Fibroblast of the conjunctiva (primary cell): ENCODE results near the gene RHOT1.
"Not testable (repeated sequence)": the region's sequence is repeated elsewhere in the genome, so short reads cannot be mapped to it uniquely, and the experiment has no call there.

Source experiments
- DNase-seq: peaks from one replicate; pipeline ENCODE4 v3.0.0-alpha.2; 2010; ENCODE audit warnings: low read depth

The RHOT1 gene

DNA sequence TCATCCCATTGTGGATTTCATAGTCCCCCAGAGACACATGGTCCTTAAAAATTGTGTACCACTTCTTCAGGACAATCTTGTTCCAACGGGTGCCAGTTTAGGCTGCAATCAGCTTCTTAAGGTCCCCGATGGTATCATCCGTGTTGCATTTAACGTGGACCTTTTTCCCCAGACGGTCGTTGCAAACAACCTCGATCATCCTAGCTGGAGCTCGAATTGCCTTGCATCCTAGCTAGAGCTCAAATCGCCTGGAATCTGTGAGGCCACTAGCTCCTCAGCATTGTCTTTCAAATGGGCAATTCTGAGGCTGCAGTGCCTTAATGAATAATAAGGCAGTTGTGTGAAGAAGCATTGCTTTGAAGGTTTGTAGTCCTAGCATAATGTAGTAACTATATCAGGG lies 85.6 kb downstream of the RHOT1 start:
- DNase-seq, result no peak

DNA sequence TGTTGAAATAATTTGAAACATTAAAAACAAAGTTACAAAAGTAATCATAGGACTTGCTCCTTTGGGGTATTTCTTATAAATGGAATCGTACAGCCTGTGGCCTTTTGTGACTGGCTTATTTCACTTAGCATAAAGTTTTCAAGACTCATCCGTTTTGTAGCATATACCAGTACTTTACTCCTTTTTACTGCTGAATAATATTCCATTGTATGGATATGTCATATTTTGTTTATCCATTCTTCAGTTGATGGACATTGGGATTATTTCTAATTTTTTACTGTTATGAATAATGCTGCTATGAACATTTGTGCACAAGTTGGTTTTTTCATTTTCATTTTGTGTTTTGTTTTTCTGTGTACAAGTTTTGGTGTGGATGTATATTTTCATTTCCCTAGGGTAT lies 93.3 kb downstream of the RHOT1 start:
- DNase-seq, result no peak

DNA sequence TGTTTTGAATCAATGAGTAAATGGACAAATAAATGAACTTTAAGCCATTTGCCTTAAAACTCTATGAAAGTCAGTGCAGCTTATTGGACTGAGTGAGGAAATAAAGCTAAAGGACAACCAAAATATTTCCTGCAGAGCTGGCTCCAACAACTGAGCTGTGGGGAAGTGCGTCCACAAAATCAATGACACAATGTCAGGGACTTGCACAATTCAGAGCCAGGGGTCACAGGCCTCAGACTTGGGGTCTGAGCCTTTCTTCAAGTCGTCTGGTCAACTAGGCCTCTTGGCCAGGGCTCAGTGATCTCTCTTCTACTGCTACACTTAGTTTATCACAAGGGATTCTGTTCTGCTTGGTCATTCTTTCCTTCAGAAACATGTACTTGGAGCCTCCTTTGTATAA lies 97.2 kb downstream of the RHOT1 start:
- no peak for DNase-seq

DNA sequence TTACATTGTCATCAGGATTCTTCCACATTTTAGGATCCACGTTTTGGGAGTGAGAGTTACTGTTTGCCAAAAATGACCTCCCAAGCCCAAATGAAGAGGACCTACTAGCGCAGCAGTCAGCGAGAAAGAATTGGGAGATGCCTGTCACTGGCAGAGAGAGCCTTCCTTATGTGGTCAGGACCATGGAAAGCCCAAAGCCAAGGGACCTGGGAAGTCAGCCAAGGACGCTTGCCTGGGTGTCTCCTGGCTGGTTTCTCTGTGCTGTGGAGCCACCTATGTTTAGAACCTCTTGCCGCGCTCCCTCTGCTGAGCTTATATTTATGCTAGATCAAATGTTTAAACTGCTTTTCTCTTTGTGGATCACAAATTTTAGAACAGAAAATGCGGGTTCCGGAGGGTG lies 98.4 kb downstream of the RHOT1 start:
- no peak for DNase-seq

DNA sequence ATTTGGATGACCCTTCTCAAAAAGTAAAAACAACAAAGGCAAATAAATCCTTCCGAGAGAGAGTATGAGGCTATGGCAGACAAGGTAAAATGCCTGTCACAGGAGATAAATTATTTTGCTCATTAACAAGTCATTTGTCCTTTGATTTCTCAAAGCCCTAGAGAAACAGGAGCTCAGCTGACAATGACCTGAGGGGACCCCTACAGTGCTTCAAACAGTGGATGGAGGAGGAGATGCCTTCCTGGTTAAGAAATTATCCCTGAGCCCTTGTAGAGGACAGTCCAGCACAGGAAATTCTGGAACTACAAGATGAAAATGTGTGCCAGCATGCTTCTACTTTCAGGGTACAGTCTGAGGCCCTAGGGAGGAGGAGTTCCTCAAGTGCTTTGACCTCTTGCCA lies 99.3 kb downstream of the RHOT1 start:
- DNase-seq, result no peak

DNA sequence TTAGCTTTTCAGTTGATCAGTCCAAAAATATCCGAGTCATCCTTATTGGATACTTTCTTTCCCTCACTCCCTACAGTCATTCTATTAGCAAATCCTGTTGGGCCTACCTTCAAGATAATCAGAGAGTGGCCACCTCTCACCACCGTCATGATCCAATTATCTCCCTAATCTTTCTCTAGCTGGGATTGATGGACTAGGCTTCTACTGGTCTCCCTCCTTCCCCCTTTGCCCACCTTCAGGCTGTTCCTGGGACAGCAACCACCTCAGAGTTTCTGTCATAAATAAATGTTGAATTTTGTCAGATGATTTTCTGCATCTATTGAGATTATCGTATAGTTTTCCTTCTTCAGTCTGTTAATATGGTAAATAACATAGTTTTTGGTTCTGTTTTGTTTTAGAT lies 107.2 kb downstream of the RHOT1 start:
- DNase-seq, result no peak

DNA sequence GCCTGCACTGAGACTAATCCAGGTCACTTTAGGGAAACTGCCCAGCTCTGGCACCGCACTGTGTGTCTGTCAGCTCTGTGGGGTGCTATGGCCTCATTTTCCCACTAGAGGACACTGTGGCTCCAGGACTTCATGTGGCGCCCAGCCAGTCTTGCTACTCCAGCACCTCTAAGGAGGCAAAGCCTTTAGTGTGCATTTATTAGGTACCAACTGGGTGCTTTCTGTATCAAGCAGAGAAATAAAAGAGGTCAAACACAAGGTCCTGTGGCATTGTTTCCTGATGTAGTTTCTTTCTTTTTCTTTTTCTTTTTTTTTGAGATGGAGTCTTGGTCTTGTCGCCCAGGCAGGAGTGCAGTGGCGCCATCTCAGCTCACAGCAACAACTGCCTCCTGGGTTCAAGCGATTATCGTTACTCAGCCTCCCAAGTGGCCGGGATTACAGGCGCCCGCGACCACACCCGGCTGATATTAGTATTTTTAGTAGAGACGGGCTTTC lies 110.9 kb downstream of the RHOT1 start:
- DNase-seq, result peak; percentile 56

DNA sequence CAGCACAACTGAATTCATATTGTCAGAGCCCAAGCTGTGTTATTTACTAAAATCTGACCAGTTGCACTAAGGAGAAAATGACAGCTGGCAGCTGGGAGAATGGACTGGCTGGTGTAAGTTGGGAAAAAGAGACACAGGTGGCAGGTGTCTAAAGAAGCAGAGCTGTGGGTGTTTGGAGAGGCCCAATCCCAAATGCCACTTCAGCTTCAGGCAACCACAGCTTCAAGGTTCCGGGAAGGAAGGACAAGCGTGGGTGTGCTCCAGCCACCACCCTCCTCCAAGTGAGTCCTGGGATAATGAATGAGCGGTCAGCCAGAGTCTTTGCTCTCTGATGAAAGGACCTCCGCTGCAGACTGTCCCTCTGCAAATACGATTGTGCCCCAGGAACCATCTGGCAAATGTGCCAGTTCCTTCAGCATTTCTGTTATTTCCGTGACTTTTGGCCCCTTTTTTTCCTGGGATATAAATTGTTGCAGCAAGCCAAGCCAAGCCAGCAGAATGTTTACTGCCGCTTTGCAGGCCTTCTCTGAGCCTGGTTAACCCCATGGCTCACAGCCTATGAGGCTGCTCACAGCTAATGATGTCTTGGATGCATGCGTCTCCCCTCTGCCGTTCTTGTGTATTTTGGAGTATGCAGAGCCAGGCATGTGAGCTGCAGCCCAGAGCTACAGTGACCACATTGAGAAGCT lies 113.9 kb downstream of the RHOT1 start:
- DNase-seq, result no peak

DNA sequence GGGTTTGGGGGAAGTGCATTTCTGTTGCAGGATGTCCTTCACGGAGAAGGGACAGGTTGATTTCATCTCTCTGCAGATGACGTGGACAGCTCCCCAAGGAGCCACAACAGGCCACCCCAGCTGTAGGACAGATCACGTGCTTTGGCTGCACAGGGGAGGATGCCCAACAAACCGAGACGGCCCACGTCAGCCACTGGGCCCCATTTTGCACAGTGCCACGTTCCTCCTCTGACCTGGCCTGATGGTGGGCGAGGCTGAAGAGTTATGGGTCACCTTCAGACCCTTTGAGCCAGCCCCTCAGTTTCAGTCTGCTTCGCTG lies 114.4 kb downstream of the RHOT1 start:
- no peak for DNase-seq

DNA sequence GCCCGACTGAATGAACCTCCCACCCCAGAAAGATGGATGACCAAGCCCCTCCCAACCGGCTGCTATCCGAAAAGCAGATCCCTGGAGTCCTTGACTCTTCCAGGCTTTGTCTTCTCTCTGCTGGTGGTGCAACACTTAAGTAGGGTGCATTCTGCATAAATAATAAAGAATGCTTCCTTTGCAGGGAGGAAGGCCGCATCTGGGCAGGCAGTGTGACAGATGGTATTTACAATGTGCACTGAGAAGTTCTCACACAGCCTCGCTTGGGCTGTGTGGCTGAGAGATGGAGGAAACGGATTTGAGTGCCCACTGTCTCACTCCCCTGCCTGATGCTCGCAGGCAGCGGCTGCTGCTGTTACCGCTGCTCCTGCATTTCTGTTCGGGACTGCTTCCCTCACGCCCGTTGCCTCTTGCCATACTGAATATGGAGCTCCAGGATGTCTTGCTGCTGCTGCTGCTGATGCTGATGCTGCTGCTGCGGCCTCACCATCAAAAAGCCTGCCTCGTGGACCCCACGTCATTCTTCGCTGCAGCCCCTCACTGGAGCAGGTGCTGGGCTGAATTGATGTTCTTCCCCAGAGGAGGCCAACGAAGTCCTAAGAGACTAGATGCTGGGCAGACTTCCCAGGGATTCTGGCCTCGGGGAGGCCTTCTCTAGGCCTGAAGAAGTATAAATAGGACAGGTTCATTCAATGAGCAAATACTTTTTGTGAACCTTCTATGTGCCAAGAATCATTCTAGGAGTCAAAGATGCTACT lies 116.3 kb downstream of the RHOT1 start:
- no peak for DNase-seq

DNA sequence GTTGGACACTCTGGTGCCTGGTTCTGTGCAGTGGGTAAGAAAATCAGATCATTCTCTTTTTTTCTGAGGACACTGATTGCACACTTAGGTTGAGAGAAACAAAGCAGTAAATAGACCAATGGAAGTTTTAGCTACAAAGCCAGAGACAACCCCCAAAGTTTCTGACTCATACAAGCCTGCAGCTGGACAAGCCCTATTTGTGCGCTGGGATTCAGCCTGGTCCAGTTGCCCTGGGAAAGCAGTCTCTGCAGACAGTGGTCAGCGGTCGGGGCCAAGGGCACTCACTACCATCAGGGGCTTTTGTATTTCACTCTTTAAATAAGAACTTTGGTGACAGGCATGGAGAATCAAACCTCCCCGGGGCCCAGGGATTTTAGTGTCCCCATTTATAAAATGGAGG lies 117.3 kb downstream of the RHOT1 start:
- DNase-seq, result peak; percentile 18

DNA sequence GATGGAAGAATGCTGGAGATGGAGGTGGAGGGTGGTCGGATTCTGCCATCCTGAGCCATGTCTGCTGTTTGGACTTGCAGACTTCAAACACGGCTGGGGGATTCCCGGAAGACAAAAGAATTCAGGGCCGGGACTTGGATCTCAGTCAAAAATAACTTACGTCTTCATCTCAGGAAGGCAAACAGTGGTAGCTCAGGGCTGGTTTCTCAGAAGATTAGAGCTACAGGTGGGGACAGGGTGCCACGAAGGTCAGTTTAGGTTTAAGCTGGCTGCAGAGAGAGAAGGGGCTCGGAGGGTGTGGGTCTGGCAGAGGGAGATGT lies 119.1 kb downstream of the RHOT1 start:
- no peak for DNase-seq

DNA sequence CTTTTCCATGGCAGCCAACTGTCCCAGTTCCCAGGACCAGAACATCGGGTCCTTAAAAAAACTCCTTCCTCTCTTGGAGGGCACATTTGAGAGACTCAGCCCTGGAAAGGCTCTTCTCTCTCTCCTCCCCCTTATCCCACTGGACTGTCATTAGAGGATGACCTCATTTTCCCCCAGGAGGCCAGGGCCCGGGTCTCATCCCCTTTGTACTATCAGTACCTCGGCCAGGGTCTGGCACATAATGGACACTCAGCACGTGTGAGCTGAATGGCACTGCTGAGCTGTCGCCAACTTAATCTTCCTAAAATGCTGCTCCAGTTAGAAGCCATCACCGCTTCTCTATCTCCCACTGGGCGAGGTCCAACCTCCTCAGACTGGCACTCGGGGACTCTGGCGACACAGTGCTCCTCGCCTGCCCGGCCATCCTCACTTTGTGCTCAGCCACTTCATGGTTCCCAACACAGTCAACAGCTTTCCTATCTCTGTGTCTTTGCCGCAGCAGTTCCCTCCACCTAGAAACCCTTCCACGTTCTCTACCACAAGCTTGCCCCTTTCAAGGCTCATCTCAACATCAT lies 119.7 kb downstream of the RHOT1 start:
- no peak for DNase-seq

DNA sequence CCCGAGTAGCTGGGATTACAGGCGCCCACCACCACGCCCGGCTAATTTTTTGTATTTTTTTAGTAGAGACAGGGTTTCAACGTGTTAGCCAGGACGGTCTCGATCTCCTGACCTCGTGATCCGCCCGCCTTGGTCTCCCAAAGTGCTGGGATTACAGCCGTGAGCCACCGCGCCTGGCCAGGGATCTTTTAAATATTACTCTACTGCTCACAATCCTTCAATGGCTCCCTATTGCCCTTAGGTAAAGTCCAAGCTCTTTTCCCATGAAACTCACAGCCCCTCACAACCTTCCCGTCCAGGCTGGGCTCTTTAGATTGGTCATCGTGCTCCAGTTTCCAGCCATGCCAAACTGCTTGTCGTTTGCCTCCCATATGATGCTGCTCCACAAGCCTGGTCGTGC lies 121.2 kb downstream of the RHOT1 start:
- not testable (repeated sequence) for DNase-seq

DNA sequence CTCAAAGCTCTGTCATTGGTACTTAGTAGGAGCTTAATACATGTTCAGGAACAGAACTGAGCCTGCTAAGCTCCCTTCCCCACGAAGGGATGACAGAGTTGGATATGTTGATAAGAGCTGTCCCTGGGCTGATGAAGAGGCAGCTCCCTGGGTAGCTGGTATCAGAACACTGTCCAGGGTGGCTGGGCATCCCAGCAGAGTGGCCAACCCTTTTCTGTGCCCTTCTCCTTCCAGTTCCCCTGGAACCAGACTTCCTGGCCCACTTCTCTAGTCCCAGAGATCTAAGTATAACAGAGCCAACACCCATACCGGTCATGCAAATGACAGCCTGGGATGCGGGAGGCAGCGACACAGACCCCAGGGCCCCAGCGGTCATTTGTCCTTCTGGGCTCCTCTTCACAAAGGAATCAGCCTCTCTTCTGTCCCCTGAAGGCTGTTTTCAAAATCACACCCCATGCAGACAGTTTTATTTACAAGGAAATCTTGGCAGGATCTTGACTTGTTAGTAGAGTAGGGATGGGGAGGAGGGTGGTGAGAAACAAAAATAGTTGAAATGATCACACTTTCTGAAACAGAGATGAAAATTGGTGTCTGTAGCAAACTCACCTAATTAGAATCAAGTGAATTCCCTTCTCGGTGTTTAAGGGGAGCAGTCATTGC lies 122.0 kb downstream of the RHOT1 start:
- DNase-seq, result no peak

DNA sequence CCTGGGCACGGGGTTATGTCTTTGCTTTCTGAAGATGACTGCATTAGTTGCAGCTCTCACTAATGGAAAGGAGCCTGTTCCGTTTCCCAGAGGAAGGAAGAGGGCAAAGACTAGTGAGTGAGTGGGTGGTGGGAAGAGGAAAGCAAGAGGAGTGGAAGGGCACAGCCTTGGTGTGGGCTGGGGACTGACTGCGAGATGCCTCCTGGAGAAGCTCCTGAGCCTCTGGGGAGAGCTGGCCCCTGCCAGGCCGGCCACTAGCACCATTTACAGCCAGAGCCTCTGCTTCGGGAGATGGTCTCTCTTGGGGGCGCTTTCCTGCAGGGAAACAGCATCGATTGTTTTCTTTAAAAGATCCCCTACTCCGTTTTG lies 122.5 kb downstream of the RHOT1 start:
- no peak for DNase-seq

DNA sequence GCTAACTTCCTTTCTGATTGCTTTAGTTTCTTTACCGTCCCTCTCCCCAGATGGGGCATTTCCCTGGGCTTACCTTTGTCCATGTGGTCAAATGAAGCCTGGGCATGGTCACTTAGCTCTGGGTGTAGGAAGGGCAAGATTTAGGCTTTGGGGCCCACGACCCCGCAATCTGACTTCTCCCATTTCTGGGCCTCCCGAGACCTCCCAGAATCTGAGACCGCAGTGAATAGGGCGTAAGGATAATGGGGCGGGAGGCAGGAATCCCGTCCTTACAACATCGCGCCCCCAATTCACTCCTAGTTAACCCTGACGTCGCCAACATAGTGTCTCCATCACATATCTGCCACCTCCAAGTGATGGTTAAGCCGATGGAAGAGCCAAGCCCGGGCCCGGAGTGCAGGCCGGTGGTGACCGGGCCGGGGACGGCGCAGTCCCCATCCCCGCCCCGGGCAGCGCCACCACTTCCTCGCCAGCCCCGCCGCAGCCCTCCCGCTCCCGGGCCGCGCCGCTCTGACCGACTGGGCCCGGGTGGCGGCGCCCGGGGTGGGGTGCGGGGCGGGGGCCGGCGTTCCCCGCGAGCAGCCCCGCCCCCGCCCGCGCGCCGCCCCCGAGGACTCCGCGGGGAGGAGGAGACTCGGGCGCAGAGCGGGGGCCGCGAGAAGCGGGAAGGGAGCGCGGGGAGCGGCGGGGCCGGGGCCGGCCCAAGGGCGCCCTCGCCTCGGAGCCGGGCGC lies 123.1 kb downstream of the RHOT1 start, which contains the start of gene RHBDL3:
Gene RHBDL3 (plus strand): TSS at position 641 of the 732 bp plus-strand sequence. CDS start 358 bp downstream, outside the sequence.
- DNase-seq, result no peak

DNA sequence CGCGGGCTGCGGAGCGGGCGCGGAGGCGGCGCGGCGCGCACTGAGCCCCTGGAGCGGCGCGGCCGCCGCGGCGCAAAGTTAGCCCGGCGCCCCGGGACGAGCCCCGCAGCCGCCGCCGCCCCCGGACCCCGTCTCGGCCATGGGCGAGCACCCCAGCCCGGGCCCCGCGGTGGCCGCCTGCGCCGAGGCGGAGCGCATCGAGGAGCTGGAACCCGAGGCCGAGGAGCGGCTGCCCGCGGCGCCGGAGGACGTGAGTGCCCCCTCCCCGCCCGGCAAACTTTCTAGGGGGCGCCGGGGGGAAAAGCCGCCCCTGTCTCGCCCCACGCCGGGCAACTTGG lies 123.7 kb downstream of the RHOT1 start:
- no peak for DNase-seq

DNA sequence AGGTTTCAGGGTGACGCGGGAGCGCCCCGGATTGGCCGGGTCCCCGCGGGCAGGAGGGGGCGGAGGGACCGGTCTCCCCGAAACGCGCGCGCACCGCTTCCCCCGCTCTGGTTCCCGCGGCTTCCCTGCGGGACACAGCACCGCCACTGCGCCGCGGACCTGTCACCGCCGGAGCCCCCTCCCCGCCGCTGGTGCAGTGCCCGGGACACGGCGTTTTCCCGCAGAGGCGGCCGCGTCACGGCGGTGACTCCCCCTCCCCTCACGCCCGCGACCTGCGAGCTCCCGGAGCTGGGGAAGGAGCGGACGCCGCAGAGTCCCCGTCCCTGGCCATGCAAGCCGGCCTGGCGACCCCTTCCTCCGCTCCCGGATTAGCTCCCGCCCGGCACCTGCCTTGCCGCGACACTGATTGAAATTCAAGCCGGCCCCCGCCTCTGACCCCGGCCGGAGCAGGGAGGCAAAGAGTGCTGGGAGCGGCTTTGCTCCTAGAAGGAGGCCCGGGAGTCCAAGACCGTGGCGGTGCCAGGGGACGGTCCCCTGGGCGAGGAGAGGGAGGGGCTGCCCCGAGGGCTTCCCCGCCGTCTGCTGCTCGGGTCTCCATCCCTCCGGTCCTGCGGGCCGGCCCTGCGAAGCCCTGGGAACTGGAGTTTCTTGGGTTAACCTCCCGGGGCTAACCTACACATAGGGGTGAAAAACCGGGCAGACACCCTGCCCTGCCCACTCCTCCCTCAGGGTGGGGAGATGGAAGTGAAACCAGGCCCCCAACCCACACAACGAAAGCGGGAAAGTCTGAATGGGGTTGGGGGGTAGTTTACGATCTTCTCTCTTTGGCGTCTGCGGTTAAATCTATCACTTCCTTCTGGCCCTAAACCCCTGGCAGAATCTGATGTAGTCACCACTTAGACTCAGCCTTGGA lies 124.3 kb downstream of the RHOT1 start:
- no peak for DNase-seq

DNA sequence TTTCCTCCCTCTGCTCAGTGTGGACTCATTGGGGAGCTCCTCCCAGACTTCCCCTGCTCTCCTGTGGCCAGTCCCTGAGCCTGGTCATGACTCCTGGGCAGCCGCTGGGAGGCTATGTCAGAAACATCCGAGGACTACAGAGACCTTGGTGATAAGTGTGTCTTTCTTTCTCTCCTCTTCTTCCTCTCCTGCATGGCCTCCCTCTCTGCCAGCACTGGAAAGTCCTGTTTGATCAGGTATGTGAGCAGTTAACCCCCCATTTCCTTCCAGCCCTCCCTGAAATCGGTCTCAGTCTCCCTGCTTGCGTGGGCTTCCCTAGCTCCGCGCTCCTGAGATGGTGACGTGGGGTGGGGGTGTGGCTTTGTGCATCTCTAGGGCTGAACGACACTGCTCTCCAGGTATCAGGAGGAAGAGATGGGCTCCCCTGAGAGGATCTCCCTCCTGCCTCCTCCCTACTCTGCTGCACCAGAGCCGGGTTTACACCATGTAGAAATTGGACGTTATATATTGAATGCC lies 125.4 kb downstream of the RHOT1 start:
- DNase-seq, result no peak

DNA sequence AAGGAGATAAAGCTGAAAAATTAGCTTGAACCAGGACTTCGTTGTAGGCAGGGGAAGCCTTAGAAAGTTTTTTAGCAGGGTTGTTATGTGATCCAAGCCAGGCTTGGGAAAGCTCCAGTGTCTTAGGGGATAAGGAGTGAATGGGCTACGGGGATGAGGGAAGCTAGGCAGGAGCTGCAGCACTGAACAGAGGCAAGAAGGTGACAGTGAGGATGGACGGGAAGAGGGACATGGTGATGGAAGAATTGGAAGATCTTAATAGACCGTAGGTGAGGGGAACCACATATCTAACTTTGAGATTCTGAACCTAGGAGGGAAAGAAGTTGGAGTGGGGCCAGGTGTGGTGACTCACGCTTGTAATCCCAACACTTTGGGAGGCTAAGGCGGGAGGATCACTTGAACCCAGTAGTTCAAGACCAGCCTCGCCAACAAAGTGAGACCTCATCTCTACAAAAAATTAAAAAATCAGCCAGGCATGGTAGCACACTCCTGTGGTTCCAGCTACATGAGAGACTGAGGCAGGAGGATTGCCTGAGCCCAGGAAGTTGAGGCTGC lies 126.5 kb downstream of the RHOT1 start:
- DNase-seq, result no peak
